Uterus (tissue), 2 donors: Measurements from ENCODE around the gene COPS7A.

Source experiments
- CTCF ChIP-seq, 4 experiments: fragments of 200-600 bp in 2 of 4; fragments of 450-650 bp in 2 of 4; sonication (generic) in 2 of 4; IDR thresholded peaks; one replicate each; pipeline ENCODE4 v1.5.1; 2016 to 2019; ENCODE audit warnings: antibody characterized with exemption in 4 of 4, mild to moderate bottlenecking in 2 of 4, moderate library complexity in 1 of 4
- POLR2A ChIP-seq, 2 donors: fragments of 450-650 bp; IDR thresholded peaks; one replicate each; pipeline ENCODE4 v1.6.1; 2016; ENCODE audit warnings: antibody characterized with exemption in 2 of 2, mild to moderate bottlenecking in 1 of 2, moderate library complexity in 1 of 2

- TF ChIP-seq CTCF (IDR thresholded peaks at IDR 0.05) (no peak), POLR2A (IDR thresholded peaks at IDR 0.05) (no peak)
Measured at GRCh38 chr12:6771509-6772330, 47.9 kb downstream of the COPS7A start.
